ENCODE measurements around the gene CMYA5. TPM values are rescaled to one million over a fixed set of nuclear protein-coding genes. Genes with fewer than 3 reads are reported as not detected.
"Not testable (repeated sequence)": the region's sequence is repeated elsewhere in the genome, so short reads cannot be mapped to it uniquely, and the experiment has no call there.

Gene CMYA5
- total RNA-seq, 1 donor from 2014 or later = 0.36 TPM

- no peak for ATAC-seq
Measured at GRCh38 chr5:79703381-79703645, 13.7 kb downstream of the CMYA5 start.

- ATAC-seq = no peak
Measured at GRCh38 chr5:79704553-79704952, 14.9 kb downstream of the CMYA5 start.

- ATAC-seq = no peak
Measured at GRCh38 chr5:79705632-79706031, 16.0 kb downstream of the CMYA5 start.

GRCh38 chr5:79706317-79706716, 16.7 kb downstream of the CMYA5 start:
- not testable (repeated sequence) for ATAC-seq

GRCh38 chr5:79707535-79707934, 17.9 kb downstream of the CMYA5 start:
- ATAC-seq = peak; percentile 76

- no peak for ATAC-seq
Measured at GRCh38 chr5:79712741-79713140, 23.1 kb downstream of the CMYA5 start.

GRCh38 chr5:79713727-79714126, 24.1 kb downstream of the CMYA5 start:
- ATAC-seq = no peak

- peak; percentile 41 for ATAC-seq
Measured at GRCh38 chr5:79716839-79717238, 27.2 kb downstream of the CMYA5 start.

GRCh38 chr5:79720096-79720495, 30.5 kb downstream of the CMYA5 start:
- ATAC-seq = no peak

GRCh38 chr5:79727451-79728355, 38.1 kb downstream of the CMYA5 start:
- ATAC-seq = no peak

GRCh38 chr5:79728396-79728795, 38.8 kb downstream of the CMYA5 start:
- ATAC-seq = no peak

- no peak for ATAC-seq
Measured at GRCh38 chr5:79729679-79730078, 40.0 kb downstream of the CMYA5 start.

- no peak for ATAC-seq
Measured at GRCh38 chr5:79730564-79730963, 40.9 kb downstream of the CMYA5 start.

- no peak for ATAC-seq
Measured at GRCh38 chr5:79731775-79732174, 42.1 kb downstream of the CMYA5 start.

- no peak for ATAC-seq
Measured at GRCh38 chr5:79736528-79737514, 47.2 kb downstream of the CMYA5 start.

- no peak for ATAC-seq
Measured at GRCh38 chr5:79738349-79738748, 48.7 kb downstream of the CMYA5 start.

- ATAC-seq = no peak
Measured at GRCh38 chr5:79742549-79743136, 53.0 kb downstream of the CMYA5 start.

- no peak for ATAC-seq
Measured at GRCh38 chr5:79743846-79744605, 54.4 kb downstream of the CMYA5 start.

- no peak for ATAC-seq
Measured at GRCh38 chr5:79745255-79745654, 55.6 kb downstream of the CMYA5 start.

GRCh38 chr5:79746642-79747569, 57.3 kb downstream of the CMYA5 start:
- ATAC-seq = no peak
